Mucosa of stomach (tissue), 1 donor: ENCODE data around the gene DSC2.

Experiments
- H3K27me3 ChIP-seq: one replicate; pipeline ENCODE4 v1.7.0; 2013; ENCODE audit warnings: mild to moderate bottlenecking, low read length; ENCODE audit not compliant: control insufficient read depth, insufficient read depth
- H3K36me3 ChIP-seq: one replicate; pipeline ENCODE4 v1.7.0; 2013; ENCODE audit warnings: low read length; ENCODE audit not compliant: control insufficient read depth, insufficient read depth
- H3K4me1 ChIP-seq: one replicate; pipeline ENCODE4 v1.7.0; 2013; ENCODE audit warnings: mild to moderate bottlenecking, low read length; ENCODE audit not compliant: control insufficient read depth, insufficient read depth
- H3K4me3 ChIP-seq: one replicate; pipeline ENCODE4 v1.7.0; 2013; ENCODE audit warnings: low read length
- H3K9ac ChIP-seq: one replicate; pipeline ENCODE4 v1.7.0; 2013; ENCODE audit warnings: mild to moderate bottlenecking, low read length, moderate library complexity
- H3K9me3 ChIP-seq: one replicate; pipeline ENCODE4 v1.7.0; 2013; ENCODE audit warnings: mild to moderate bottlenecking, low read length, moderate library complexity; ENCODE audit not compliant: control insufficient read depth
- donor health status: Pancreatic carcinoma.

Gene DSC2

DNA sequence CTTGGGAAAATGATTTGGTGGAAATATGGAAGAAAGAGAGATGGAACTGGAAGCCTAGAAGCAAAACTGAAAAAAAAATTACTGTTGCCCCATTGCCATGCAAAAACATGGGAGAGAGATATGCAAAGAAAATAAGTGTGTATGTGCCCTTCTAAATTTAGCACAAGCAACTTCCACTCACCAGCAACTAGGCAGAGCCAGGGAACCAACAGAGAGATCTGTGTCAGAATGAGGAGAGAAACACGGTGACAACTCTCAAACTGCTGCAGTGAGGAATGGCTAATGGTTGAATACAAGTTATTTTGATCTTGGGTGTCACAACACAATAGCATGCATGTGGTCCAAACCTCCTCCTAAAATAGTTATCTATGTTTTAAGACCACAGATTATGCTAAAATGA is 10.9 kb downstream of the DSC2 start:
- Histone ChIP-seq H3K27me3 (no peaks in the 10 kb centered on the region), H3K4me1 (peaks cover 7% of the 10 kb centered on the region), H3K9me3 (no peaks in the 10 kb centered on the region), H3K36me3 (no peaks in the 10 kb centered on the region), H3K9ac (no peak overlapping the region), H3K4me3 (no peak overlapping the region)

DNA sequence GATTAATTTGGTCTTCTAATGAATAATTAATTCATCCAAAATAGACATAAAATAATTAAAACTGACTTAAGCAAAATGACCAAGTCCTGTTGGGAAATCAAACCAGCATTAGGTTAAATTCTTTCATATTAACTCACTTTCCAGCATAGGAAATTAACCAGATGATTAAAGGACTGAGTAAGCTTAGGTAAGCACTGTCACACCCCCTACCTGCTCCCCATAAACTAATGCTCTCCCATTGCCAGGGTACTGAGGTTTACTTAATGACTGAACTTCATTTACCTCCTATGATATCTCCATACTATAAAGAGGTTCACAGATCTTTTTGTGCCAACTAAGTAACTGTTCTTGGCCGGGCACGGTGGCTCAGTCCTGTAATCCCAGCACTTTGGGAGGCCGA is 13.7 kb downstream of the DSC2 start:
- Histone ChIP-seq H3K9ac (no peak overlapping the region), H3K36me3 (no peaks in the 10 kb centered on the region), H3K27me3 (no peaks in the 10 kb centered on the region), H3K4me3 (no peak overlapping the region), H3K9me3 (no peaks in the 10 kb centered on the region), H3K4me1 (no peaks in the 10 kb centered on the region)

DNA sequence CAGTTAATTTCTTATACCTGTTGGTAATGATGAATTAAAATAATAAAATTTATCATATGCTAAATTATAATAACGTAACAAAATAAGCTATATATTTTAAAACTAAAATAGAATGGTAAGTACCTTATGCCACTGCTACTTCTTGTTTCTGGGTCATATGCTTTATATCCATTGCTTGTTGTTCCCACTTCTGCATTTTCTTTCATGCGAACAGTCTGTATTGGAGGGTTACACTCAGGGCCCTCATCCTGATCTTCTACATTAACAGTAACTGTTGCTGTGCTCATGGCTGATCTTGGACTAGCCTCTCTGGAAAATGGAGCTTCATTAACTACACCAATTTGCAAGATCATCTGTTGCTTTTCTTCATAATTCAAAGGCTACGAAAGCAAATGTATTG is 22.2 kb downstream of the DSC2 start:
- no peak overlapping the region for H3K4me3 ChIP-seq
- H3K4me1 ChIP-seq: no peaks in the 10 kb centered on the region
- no peaks in the 10 kb centered on the region for H3K36me3 ChIP-seq
- H3K9ac ChIP-seq: no peak overlapping the region
- no peaks in the 10 kb centered on the region for H3K9me3 ChIP-seq
- no peaks in the 10 kb centered on the region for H3K27me3 ChIP-seq

DNA sequence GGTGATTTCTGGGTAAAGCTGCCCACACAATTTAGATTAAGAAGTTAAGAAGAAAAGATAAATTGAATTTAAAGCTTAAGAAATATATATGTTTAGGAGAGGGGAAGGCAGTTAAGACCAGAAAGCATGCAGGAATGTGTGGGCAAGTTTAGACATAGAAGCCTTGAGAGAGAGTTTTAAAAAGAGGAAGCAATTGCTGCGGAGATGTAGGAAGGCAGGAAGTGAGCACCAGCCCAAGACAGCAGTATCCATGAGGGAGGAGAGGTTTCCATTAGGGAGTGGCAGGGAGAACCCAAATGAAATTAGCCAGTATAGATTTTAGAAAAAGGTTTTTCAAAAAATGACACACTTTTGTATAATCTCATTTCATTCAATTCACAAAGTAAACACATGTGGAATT is 24.3 kb downstream of the DSC2 start:
- Histone ChIP-seq H3K4me1 (no peaks in the 10 kb centered on the region), H3K4me3 (no peak overlapping the region), H3K9me3 (no peaks in the 10 kb centered on the region), H3K36me3 (no peaks in the 10 kb centered on the region), H3K9ac (no peak overlapping the region), H3K27me3 (no peaks in the 10 kb centered on the region)

DNA sequence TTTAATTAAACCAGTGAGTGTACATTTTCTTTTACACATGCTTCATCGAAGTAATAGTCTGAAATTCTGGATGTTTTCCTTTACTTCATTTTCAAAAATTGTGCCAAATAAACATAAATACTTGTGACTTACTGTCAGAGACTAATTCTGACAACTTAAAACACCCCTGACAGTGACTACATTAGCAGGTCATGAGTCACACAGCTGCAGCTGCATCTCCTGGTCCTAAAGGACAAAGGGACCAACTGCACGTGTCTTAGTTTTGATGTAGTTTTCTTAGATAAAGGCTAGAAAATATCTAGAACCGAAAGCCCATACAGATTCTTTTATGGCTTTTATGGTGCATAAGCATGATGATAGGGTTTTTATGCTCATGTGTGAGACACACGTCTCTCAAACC is 30.0 kb downstream of the DSC2 start:
- H3K4me1 ChIP-seq: no peaks in the 10 kb centered on the region
- no peaks in the 10 kb centered on the region for H3K9me3 ChIP-seq
- H3K9ac ChIP-seq: no peak overlapping the region
- no peak overlapping the region for H3K4me3 ChIP-seq
- no peaks in the 10 kb centered on the region for H3K27me3 ChIP-seq
- no peaks in the 10 kb centered on the region for H3K36me3 ChIP-seq

DNA sequence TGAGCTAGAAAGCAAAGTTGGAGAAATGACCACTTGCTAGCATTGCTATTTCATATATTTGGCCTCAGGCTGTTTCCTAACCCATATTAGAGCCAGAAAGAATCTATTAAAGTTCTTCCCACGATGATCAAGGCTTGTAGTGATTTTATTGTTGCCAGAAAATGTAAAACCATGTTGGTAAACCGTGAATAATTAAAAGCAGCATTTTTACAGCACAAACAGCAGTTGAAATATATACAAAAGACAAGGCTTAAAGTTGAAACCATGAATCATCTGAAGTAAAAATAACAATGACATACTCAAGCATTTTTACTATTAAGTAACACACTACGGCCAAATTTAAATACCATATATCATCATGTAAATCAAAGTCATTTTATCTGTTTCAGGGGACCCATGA is 32.0 kb downstream of the DSC2 start:
- no peak overlapping the region for H3K4me3 ChIP-seq
- no peaks in the 10 kb centered on the region for H3K27me3 ChIP-seq
- no peaks in the 10 kb centered on the region for H3K4me1 ChIP-seq
- no peaks in the 10 kb centered on the region for H3K36me3 ChIP-seq
- H3K9ac ChIP-seq: no peak overlapping the region
- H3K9me3 ChIP-seq: no peaks in the 10 kb centered on the region

DNA sequence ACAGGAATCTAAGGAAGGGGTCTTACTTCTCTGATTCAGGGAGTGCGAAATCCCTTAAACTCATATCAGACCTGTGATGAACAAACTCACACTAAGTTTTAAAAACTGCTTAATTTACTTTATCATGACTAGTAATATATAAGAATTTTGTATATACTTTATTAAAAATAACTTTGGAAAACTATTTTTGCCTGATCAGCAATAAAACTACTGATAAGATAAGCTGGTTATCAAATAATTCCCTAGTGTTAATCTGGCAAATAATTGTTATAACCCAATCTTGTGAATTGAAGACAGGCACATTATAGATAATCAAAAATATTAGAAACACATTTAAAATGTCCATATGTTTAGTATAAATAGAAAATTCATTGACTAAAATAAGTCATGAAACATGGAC is 36.0 kb downstream of the DSC2 start:
- no peaks in the 10 kb centered on the region for H3K36me3 ChIP-seq
- no peaks in the 10 kb centered on the region for H3K9me3 ChIP-seq
- no peak overlapping the region for H3K9ac ChIP-seq
- no peaks in the 10 kb centered on the region for H3K4me1 ChIP-seq
- no peak overlapping the region for H3K4me3 ChIP-seq
- no peaks in the 10 kb centered on the region for H3K27me3 ChIP-seq

DNA sequence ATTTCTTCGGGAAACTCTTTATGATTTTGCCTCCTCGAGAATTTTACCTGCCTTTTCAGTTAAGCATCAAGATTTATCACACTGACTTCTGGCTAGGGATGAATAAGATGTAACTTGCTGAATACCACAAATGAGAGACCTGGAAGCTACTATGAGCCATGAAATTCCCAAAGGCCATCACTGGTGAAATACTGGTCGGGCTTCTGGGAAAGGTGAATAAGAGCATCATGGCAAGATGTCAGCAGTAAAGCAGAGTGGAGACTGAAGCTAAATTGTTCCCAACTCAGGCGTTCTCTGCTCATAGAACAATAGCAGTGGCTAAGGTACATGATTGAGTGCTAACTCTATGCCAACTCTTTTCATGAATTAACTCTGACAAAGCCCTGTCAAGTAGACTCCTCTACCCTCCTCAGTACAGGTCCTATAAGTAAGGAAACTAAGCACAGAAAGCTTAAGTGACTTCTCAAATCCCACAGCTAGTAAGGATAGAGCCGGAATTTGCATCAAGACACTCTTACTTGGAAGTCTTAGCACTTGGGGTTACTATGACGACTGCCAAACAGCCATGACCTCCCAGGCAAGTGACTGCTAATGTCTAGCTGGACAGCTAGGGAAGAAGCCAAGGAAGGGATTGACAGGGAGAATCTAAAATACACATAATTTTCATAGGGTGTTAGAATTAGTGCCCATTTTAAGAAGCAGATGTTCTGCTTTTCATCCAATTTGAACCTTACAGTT is 37.0 kb downstream of the DSC2 start:
- no peak overlapping the region for H3K4me3 ChIP-seq
- no peaks in the 10 kb centered on the region for H3K4me1 ChIP-seq
- no peak overlapping the region for H3K9ac ChIP-seq
- no peaks in the 10 kb centered on the region for H3K27me3 ChIP-seq
- no peaks in the 10 kb centered on the region for H3K36me3 ChIP-seq
- H3K9me3 ChIP-seq: no peaks in the 10 kb centered on the region

DNA sequence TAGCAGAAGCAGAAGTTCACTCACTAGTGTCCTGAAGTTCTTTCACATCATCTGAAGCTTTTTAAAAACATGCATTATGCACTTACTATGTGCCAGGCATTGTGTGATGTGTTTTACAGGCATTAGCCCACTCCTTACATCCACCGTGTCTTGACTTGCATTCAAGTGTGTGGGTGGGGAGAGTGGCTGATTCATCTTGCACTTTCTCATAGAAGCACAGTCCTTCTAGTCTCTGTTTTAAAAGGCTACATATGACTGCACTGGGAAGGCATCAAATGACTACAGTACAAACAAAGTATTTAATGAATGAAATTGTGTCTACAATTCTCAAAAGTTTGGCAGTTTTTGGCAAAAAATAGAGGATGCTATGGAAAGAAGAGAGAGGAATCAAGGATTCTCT is 38.1 kb downstream of the DSC2 start:
- Histone ChIP-seq H3K36me3 (no peaks in the 10 kb centered on the region), H3K4me1 (no peaks in the 10 kb centered on the region), H3K9ac (no peak overlapping the region), H3K27me3 (no peaks in the 10 kb centered on the region), H3K9me3 (no peaks in the 10 kb centered on the region), H3K4me3 (no peak overlapping the region)

DNA sequence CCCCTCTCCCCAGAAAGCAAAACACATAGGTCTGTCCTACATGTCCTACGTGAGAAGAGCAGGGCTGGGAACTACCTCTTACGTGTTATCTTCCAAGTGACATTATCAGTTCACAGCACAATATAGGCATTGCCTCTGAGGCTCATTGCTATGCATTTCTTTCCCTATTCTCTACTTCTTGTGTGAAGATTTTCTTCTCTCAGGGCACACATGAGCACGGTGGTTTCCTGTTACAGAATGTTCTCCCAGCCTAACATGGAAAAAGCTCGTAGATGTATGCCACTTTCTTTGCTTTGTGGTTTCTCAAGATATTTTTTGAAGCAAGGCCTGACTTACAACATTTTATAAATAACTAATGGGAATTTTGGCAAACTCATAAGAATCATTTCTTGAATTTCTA is 40.3 kb downstream of the DSC2 start:
- H3K9me3 ChIP-seq: no peaks in the 10 kb centered on the region
- H3K4me3 ChIP-seq: no peak overlapping the region
- no peaks in the 10 kb centered on the region for H3K36me3 ChIP-seq
- no peaks in the 10 kb centered on the region for H3K27me3 ChIP-seq
- H3K4me1 ChIP-seq: no peaks in the 10 kb centered on the region
- no peak overlapping the region for H3K9ac ChIP-seq

DNA sequence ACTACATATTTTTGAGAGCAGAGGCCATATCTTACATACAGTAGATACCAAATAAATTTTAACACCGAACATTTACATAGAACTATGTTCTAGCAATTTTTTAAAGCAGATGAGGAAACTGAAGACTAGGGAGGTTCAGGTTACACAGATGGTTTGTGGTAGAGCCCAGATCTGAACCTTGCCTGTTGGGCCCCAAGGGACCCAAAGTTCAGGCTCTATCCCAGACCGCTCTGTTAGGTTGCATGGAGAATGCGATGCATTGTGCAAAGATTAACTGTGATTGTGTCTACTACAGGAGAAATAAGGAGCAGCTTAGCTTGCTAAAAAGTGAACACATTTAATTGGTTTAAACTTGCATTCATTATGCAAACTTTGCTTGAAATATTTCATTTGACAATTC is 43.3 kb downstream of the DSC2 start:
- H3K4me3 ChIP-seq: no peak overlapping the region
- H3K9ac ChIP-seq: no peak overlapping the region
- H3K4me1 ChIP-seq: no peaks in the 10 kb centered on the region
- no peaks in the 10 kb centered on the region for H3K36me3 ChIP-seq
- no peaks in the 10 kb centered on the region for H3K9me3 ChIP-seq
- H3K27me3 ChIP-seq: no peaks in the 10 kb centered on the region

DNA sequence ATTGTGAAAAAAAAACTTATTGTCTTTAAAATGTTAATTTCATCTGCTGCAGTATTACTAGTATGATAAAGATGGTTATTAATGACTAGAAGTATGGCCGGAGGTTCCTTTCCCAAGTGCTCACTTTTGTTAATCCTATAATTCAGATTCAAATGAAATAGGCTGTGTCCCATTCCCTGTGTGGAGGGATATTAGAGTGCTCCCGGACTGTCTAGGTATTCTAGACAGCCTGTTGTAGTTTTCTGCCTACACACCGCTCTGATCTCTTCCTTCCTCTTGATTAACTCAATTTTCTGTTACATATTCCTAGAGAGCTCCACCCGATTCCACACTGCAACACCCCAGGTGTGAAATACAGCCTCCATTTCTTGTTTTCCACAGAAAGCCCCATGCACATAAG is 44.3 kb downstream of the DSC2 start:
- Histone ChIP-seq H3K36me3 (no peaks in the 10 kb centered on the region), H3K9me3 (no peaks in the 10 kb centered on the region), H3K4me3 (no peak overlapping the region), H3K4me1 (no peaks in the 10 kb centered on the region), H3K9ac (no peak overlapping the region), H3K27me3 (no peaks in the 10 kb centered on the region)

DNA sequence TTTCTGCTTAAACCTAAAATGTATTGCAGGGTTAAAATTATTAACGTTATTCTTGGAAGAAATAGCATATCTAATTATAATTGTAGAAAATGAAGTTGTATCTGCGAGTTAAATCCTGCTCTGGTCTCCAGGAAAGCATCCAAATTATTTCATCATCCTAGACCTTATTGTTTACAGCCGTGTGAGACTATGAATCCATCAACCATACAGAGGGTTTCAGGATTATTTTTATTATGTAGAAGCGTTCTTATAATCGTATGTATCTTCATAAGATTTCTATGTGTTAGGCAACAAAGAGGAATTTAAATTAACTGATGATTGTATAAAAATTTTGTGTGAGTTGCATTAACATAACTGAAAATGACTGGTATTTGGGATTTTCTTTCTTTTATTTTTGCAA is 45.2 kb downstream of the DSC2 start:
- H3K36me3 ChIP-seq: no peaks in the 10 kb centered on the region
- no peaks in the 10 kb centered on the region for H3K27me3 ChIP-seq
- no peaks in the 10 kb centered on the region for H3K9me3 ChIP-seq
- H3K4me3 ChIP-seq: no peak overlapping the region
- H3K9ac ChIP-seq: no peak overlapping the region
- H3K4me1 ChIP-seq: no peaks in the 10 kb centered on the region
